ENCODE data around the gene KLF1.
"Not testable (repeated sequence)": the region's sequence is repeated elsewhere in the genome, so short reads cannot be mapped to it uniquely, and the experiment has no call there.

KLF1 gene

DNA sequence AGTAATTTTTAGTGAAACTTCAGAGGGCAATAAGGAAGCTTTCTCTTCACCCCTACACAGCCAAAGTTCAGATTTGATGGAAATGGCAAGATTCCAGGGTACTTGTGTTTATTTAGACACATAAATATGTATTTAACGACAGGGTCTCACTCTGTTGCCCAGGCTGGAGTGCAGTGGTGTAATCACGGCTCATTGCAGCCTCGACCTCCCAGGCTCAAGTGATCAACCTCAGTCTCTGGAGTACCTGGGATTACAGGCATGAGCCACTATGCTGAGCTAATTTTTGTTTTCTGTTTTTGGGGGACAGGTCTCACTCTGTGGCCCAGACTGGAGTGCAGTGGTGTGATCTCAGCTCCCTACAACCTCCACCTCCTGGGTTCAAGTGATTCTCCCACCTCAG, 34.0 kb upstream of the KLF1 start:
- TF ChIP-seq, protein P1, sequence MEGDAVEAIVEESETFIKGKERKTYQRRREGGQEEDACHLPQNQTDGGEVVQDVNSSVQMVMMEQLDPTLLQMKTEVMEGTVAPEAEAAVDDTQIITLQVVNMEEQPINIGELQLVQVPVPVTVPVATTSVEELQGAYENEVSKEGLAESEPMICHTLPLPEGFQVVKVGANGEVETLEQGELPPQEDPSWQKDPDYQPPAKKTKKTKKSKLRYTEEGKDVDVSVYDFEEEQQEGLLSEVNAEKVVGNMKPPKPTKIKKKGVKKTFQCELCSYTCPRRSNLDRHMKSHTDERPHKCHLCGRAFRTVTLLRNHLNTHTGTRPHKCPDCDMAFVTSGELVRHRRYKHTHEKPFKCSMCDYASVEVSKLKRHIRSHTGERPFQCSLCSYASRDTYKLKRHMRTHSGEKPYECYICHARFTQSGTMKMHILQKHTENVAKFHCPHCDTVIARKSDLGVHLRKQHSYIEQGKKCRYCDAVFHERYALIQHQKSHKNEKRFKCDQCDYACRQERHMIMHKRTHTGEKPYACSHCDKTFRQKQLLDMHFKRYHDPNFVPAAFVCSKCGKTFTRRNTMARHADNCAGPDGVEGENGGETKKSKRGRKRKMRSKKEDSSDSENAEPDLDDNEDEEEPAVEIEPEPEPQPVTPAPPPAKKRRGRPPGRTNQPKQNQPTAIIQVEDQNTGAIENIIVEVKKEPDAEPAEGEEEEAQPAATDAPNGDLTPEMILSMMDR (IDR thresholded peaks at IDR 0.05; ENCODE audit: poor library complexity, severe bottlenecking) = no peak
- H3K4me3 ChIP-seq (ENCODE audit: severe bottlenecking) = no peak overlapping the region
- H3K27ac ChIP-seq (ENCODE audit: poor library complexity, severe bottlenecking) = no peak overlapping the region

GRCh38 chr19:12918253-12918652, 31.3 kb upstream of the KLF1 start:
- ATAC-seq (ENCODE audit: low read depth) = no peak
- TF ChIP-seq, protein P1 (IDR thresholded peaks at IDR 0.05; ENCODE audit: poor library complexity, severe bottlenecking) = no peak
- H3K27ac ChIP-seq (ENCODE audit: poor library complexity, severe bottlenecking) = no peak overlapping the region
- no peaks in the 10 kb centered on the region for H3K9me3 ChIP-seq (ENCODE audit: severe bottlenecking)
- no peak overlapping the region for H3K4me3 ChIP-seq (ENCODE audit: severe bottlenecking)
- peaks cover 10% of the 10 kb centered on the region for H3K36me3 ChIP-seq (ENCODE audit: low read depth)
- no peaks in the 10 kb centered on the region for H3K4me1 ChIP-seq (ENCODE audit: insufficient read depth, poor library complexity, severe bottlenecking)
- H3K27me3 ChIP-seq (ENCODE audit: insufficient read depth, poor library complexity, severe bottlenecking) = no peaks in the 10 kb centered on the region
- DNase-seq (ENCODE audit: low spot score) = no peak

More for the DNA sequence above, 34.0 kb upstream of the KLF1 start:
- Histone ChIP-seq H3K4me1 (ENCODE audit: insufficient read depth, poor library complexity, severe bottlenecking) (no peaks in the 10 kb centered on the region), H3K9me3 (ENCODE audit: severe bottlenecking) (no peaks in the 10 kb centered on the region), H3K36me3 (ENCODE audit: low read depth) (peaks cover 34% of the 10 kb centered on the region), H3K27me3 (ENCODE audit: insufficient read depth, poor library complexity, severe bottlenecking) (no peaks in the 10 kb centered on the region)
- DNase-seq (ENCODE audit: low spot score) = no peak
- no peak for ATAC-seq (ENCODE audit: low read depth)

GRCh38 chr19:12915860-12916259, 28.9 kb upstream of the KLF1 start:
- not testable (repeated sequence) for H3K36me3 ChIP-seq (ENCODE audit: low read depth); H3K27ac ChIP-seq (ENCODE audit: poor library complexity, severe bottlenecking); DNase-seq (ENCODE audit: low spot score)

DNA sequence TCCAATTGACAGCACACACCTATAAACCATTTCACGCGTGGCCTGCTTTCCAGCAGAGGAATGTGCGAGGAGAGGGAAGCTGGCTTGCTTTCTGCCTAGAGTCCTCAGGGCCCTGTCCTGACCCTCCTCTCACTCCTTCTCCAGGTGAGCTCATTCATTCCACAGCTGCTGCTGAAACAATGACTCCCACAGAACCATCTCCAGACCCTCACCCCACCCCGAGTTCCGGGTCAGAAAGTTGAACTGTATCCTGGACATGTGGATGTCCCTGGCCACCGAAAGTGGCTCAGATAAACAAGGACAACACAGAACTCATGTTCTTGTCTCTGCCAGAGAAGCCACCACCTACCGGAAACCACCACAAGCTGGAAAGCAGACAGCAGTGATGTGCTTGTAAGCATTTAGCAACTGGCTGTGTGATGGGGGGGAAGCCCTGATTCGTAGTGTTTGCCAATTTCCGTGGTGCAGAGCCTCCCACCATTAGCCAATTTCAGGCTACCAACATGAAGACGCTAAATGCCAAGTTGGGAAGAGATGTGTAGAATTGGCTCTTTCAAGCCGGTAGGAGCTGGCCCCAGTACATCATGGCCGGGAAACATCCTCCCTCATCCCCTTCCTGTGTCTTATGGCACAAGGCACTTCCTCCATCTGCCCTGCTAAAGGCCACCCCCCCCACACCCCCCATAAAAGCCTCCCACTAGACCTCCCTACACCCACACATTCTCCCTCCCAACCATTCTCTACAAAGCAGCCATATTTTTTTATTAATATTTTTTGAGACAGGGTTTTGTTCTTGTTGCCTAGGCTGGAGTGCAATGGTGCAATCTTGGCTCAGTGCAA, 27.1 kb upstream of the KLF1 start:
- Histone ChIP-seq H3K4me1 (ENCODE audit: insufficient read depth, poor library complexity, severe bottlenecking) (no peaks in the 10 kb centered on the region), H3K4me3 (ENCODE audit: severe bottlenecking) (no peak overlapping the region), H3K27ac (ENCODE audit: poor library complexity, severe bottlenecking) (no peak overlapping the region), H3K9me3 (ENCODE audit: severe bottlenecking) (no peaks in the 10 kb centered on the region), H3K36me3 (ENCODE audit: low read depth) (no peaks in the 10 kb centered on the region), H3K27me3 (ENCODE audit: insufficient read depth, poor library complexity, severe bottlenecking) (no peaks in the 10 kb centered on the region)
- TF ChIP-seq, protein P1 (IDR thresholded peaks at IDR 0.05; ENCODE audit: poor library complexity, severe bottlenecking) = no peak
- ATAC-seq (ENCODE audit: low read depth) (no peak), DNase-seq (ENCODE audit: low spot score) (no peak)

More at GRCh38 chr19:12915860-12916259, 28.9 kb upstream of the KLF1 start:
- ATAC-seq (ENCODE audit: low read depth); H3K4me1 ChIP-seq (ENCODE audit: insufficient read depth, poor library complexity, severe bottlenecking); H3K27me3 ChIP-seq (ENCODE audit: insufficient read depth, poor library complexity, severe bottlenecking); H3K4me3 ChIP-seq (ENCODE audit: severe bottlenecking); H3K9me3 ChIP-seq (ENCODE audit: severe bottlenecking): not testable (repeated sequence)

- no peaks in the 10 kb centered on the region for H3K9me3 ChIP-seq (ENCODE audit: severe bottlenecking)
- peak; percentile 21; the same call in 1 of the 3 replicates for ATAC-seq (ENCODE audit: low read depth)
- TF ChIP-seq, protein P1 (IDR thresholded peaks at IDR 0.05; ENCODE audit: poor library complexity, severe bottlenecking) = no peak
- H3K27ac ChIP-seq (ENCODE audit: poor library complexity, severe bottlenecking) = no peak overlapping the region
- no peak for DNase-seq (ENCODE audit: low spot score)
- H3K4me3 ChIP-seq (ENCODE audit: severe bottlenecking) = no peak overlapping the region
- H3K4me1 ChIP-seq (ENCODE audit: insufficient read depth, poor library complexity, severe bottlenecking) = no peaks in the 10 kb centered on the region
- H3K36me3 ChIP-seq (ENCODE audit: low read depth) = no peaks in the 10 kb centered on the region
- no peaks in the 10 kb centered on the region for H3K27me3 ChIP-seq (ENCODE audit: insufficient read depth, poor library complexity, severe bottlenecking)
Measured at GRCh38 chr19:12913011-12913561, 26.1 kb upstream of the KLF1 start.
